SIG-M5 treated with dmso at 0.1 percent for 504 hours (cell line): Measurements from ENCODE around the gene PEX14.
A peak's percentile ranks its signal among the peaks of the same experiment; 100 is the strongest.
"Not testable (repeated sequence)": the region's sequence is repeated elsewhere in the genome, so short reads cannot be mapped to it uniquely, and the experiment has no call there.

Source experiments
- DNase-seq: peaks from one replicate; lab custom pipeline; 2025; ENCODE audit not compliant: unreplicated experiment; lab: John Stamatoyannopoulos, UW

Gene PEX14

GRCh38 chr1:10450156-10450814 lies 24.5 kb upstream of the PEX14 start:
- no peak for DNase-seq

GRCh38 chr1:10450836-10451235 lies 23.9 kb upstream of the PEX14 start:
- no peak for DNase-seq

GRCh38 chr1:10451287-10451686 lies 23.5 kb upstream of the PEX14 start:
- DNase-seq = no peak

- no peak for DNase-seq
These were observed 18.7 kb upstream of the PEX14 start for GRCh38 chr1:10456048-10456447.

- DNase-seq = no peak
These were observed 18.1 kb upstream of the PEX14 start for GRCh38 chr1:10456661-10457060.

- DNase-seq = not testable (repeated sequence)
These were observed 17.3 kb upstream of the PEX14 start for GRCh38 chr1:10457462-10457861.

GRCh38 chr1:10457875-10458274 lies 16.9 kb upstream of the PEX14 start:
- DNase-seq = no peak

GRCh38 chr1:10459184-10459583 lies 15.6 kb upstream of the PEX14 start:
- DNase-seq = peak; percentile 19

GRCh38 chr1:10467078-10467477 lies 7.7 kb upstream of the PEX14 start:
- DNase-seq = no peak

- no peak for DNase-seq
These were observed 4.7 kb upstream of the PEX14 start for GRCh38 chr1:10470043-10470442.

GRCh38 chr1:10471411-10472219 lies 3.1 kb upstream of the PEX14 start:
- DNase-seq = no peak

GRCh38 chr1:10472220-10473144 lies 2.3 kb upstream of the PEX14 start, which contains the start of gene DFFA:
TSS of gene DFFA (minus strand) at chr1:10472529. CDS start at chr1:10472458, 71 bp downstream.
- peak; percentile 98 for DNase-seq

GRCh38 chr1:10473145-10473765 lies 1.5 kb upstream of the PEX14 start:
- DNase-seq = no peak

GRCh38 chr1:10474309-10474612 lies 489 bp upstream of the PEX14 start:
- DNase-seq = not testable (repeated sequence)

- DNase-seq = no peak
These were observed 760 bp downstream of the PEX14 start for GRCh38 chr1:10475510-10475909.

- DNase-seq = no peak
These were observed 4.5 kb downstream of the PEX14 start for GRCh38 chr1:10479296-10479695.

GRCh38 chr1:10480614-10481013 lies 5.9 kb downstream of the PEX14 start:
- no peak for DNase-seq

GRCh38 chr1:10484521-10484920 lies 9.8 kb downstream of the PEX14 start:
- DNase-seq = no peak

GRCh38 chr1:10489291-10490055 lies 14.7 kb downstream of the PEX14 start:
- DNase-seq = no peak

- no peak for DNase-seq
These were observed 15.7 kb downstream of the PEX14 start for GRCh38 chr1:10490286-10490970.
